Coronary artery (tissue), 2 donors: ENCODE measurements around the gene NDUFV1.
"Not testable (repeated sequence)": the region's sequence is repeated elsewhere in the genome, so short reads cannot be mapped to it uniquely, and the experiment has no call there.

ENCODE experiments used
- DNase-seq: peaks from one replicate; pipeline ENCODE4 v3.0.0-alpha.2; 2017; ENCODE audit warnings: low spot score
- H3K27ac ChIP-seq, 2 donors: fragments of 200-600 bp; sonication (generic); one replicate each; pipeline ENCODE4 v1.5.1; 2016 to 2019
- H3K4me3 ChIP-seq: fragments of 200-600 bp; sonication (generic); 2 replicates; pipeline ENCODE4 v1.5.1; 2016; ENCODE audit warnings: mild to moderate bottlenecking, moderate library complexity
- CTCF ChIP-seq: fragments of 200-600 bp; sonication (generic); IDR thresholded peaks from one replicate; pipeline ENCODE4 v1.5.1; 2019; ENCODE audit warnings: antibody characterized with exemption

Gene NDUFV1

GRCh38 chr11:67656278-67656922, 49.7 kb downstream of the NDUFV1 start:
- Histone ChIP-seq H3K4me3 (no peak overlapping the region), H3K27ac (no peak overlapping the region)
- no peak for TF ChIP-seq CTCF
- no peak for DNase-seq

DNA sequence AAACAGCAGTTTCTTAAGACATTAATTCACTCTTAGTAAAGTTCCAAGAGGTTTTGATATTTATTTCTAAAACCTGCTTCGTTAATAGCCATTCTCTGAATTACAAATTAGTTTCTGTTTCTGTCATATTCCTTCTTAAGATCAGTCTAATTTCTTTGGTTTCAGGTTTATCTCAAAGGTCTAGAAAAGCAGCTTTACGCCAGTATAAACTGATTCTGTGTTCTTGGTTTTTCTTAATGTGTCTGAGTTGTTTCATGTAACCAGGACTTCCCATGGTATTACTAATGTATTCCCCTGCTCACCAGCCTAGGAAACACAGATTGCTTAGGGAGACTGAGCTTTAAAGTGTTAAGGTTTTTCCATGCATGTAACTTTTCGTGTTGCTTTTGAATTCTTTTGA, 50.6 kb downstream of the NDUFV1 start:
- H3K27ac ChIP-seq = no peak overlapping the region

DNA sequence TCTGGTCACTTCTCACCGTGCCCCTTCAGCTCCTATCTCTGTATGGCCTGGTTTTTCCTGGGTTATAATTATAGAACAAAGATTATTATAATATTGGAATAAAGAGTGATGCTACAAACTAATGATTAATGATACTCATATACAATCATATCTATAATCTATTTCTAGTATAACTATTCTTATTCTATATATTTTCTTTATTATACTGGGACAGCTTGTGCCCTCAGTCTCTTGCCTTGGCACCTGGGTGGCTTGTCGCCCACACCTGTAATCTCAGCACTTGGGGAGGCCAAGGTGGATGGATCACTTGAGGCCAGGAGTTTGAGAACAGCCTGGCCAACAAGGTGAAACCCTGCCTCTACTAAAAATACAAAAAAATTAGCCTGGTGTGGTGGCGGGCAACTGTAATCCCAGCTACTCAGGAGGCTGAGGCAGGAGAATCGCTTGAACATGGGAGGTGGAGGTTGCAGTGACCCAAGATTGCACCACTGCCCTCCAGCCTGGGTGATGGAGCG, 53.0 kb downstream of the NDUFV1 start:
- H3K27ac ChIP-seq, H3K4me3 ChIP-seq, DNase-seq: not testable (repeated sequence)

More for the DNA sequence above, 50.6 kb downstream of the NDUFV1 start:
- DNase-seq = no peak
- no peak overlapping the region for H3K4me3 ChIP-seq
- TF ChIP-seq CTCF = no peak

- not testable (repeated sequence) for H3K27ac ChIP-seq, DNase-seq, H3K4me3 ChIP-seq
Observed at GRCh38 chr11:67660752-67661151, 54.0 kb downstream of the NDUFV1 start.
